ENCODE results near the gene BHLHA15. TPM values are rescaled to one million over a fixed set of nuclear protein-coding genes. Genes with fewer than 3 reads are reported as not detected.

The BHLHA15 gene
- total RNA-seq, 2 experiments from 2014 or later, result 0.33 TPM; not detected in 1

DNA sequence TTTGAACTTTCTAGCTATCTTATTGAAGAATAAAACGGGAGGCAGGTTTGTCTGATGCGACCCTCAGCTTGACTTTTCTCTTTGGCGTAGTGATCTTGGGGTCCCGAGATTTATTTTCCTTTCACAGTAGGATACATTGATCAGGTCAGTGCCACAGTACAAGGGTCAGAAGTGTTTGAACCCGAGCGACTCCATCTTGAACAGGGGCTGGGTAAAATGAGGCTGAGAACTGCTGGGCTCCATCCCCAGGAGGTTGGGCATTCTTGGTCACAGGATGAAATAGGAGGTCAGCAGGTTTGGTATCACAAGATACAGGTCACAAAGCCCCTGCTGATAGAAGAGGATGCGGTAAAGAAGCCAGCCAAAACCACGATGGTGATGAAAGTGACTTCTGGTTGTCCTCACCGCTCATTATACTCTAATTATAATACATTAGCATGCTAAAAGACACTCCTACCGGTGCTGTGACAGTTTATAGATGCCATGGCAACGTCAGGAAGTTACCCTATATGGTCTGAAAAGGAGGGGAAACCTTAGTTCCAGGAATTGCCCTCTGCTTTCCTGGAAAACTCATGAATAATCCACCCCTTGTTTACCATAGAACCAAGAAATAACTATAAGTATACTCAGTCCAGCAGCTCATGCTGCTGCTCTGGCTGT is 43.8 kb downstream of the BHLHA15 start:
- CTCF ChIA-PET, result interaction anchor here (1.5 to 1.7 kb wide), 2 partner anchors 25 to 147 kb away, joined by 3 read pairs; no protein-coding TSS in a partner anchor
- H3K4me1 Mint-ChIP-seq, result peaks cover 43% of the 10 kb centered on the region

DNA sequence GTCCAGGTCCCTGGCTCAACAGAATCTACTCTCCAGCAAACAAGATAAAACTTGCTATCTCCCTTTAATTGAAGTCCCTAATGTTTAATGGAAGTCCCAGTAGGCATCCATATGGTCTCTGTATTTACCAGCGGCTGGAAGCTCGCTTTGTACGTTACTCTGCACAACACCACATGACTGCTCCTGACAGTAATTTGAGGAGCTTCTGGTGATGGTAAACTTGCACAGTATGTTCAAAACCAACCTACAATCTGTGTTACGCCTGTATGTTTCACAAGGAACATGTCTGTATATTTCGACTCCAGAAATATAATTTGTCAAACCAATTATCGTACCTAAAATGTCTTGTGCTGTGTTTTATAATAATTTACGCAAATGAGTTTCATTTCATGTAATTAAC is 45.2 kb downstream of the BHLHA15 start:
- ATAC-seq (no peak), DNase-seq (no peak)
- H3K27ac Mint-ChIP-seq, result peak overlapping the region; percentile 24
- no peaks in the 10 kb centered on the region for H3K27me3 Mint-ChIP-seq
- H3K4me1 Mint-ChIP-seq, result peaks cover 34% of the 10 kb centered on the region
- CTCF ChIA-PET, result interaction anchor here (1.5 to 1.7 kb wide), 3 partner anchors 11 to 148 kb away, joined by 3 to 4 read pairs (median 3); no protein-coding TSS in a partner anchor
- no peaks in the 10 kb centered on the region for H3K9me3 Mint-ChIP-seq (ENCODE audit: low read depth)
- peaks cover 32% of the 10 kb centered on the region for H3K36me3 Mint-ChIP-seq
- no peak overlapping the region for H3K4me3 Mint-ChIP-seq

More for the DNA sequence above, 43.8 kb downstream of the BHLHA15 start:
- Mint-ChIP-seq H3K9me3 (ENCODE audit: low read depth) (no peaks in the 10 kb centered on the region), H3K27me3 (no peaks in the 10 kb centered on the region), H3K36me3 (peaks cover 24% of the 10 kb centered on the region), H3K27ac (peak overlapping the region; percentile 81), H3K4me3 (no peak overlapping the region)
- no peak for ATAC-seq
- DNase-seq, result peak; percentile 66

DNA sequence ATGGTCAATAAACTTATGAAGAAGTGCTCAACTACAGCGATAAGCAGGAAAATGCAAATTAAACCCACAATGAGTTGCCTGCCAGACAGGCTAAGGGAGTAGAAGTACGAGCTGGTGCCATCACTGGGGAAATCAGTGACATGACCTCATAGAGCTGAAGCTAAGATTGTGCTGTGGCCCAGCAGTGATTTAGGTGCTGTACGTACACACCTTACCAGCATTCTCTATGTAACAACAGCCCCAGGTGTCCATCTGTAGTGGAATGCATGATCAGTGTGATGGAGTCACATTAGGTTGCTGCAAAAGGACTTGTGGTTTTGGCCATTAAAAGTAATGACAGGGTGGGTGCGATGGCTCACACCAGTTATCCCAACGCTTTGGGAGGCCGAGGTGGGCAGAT is 46.5 kb downstream of the BHLHA15 start:
- ATAC-seq (no peak), DNase-seq (no peak)
- H3K27me3 Mint-ChIP-seq, result no peaks in the 10 kb centered on the region
- H3K9me3 Mint-ChIP-seq (ENCODE audit: low read depth), result no peaks in the 10 kb centered on the region
- peaks cover 41% of the 10 kb centered on the region for H3K36me3 Mint-ChIP-seq
- CTCF ChIA-PET, result no interaction called here
- no peak overlapping the region for H3K4me3 Mint-ChIP-seq
- peaks cover 31% of the 10 kb centered on the region for H3K4me1 Mint-ChIP-seq
- no peak overlapping the region for H3K27ac Mint-ChIP-seq

Other genes starting within 250 kb of the BHLHA15 start
- gene OCM2, start 221.2 kb upstream of the BHLHA15 start, total RNA-seq, result not detected
- 1 to 10 TPM; 8.5 to 9.6 TPM for gene LMTK2, start 104.6 kb upstream of the BHLHA15 start, total RNA-seq
- 10 to 100 TPM; 45.6 to 60.7 TPM for gene TECPR1, start 40.8 kb downstream of the BHLHA15 start, total RNA-seq
- 10 to 100 TPM; 38.3 to 43.5 TPM for gene BRI3, start 70.2 kb downstream of the BHLHA15 start, total RNA-seq
- gene BAIAP2L1, start 189.7 kb downstream of the BHLHA15 start, total RNA-seq, result 1 to 10 TPM; 1.1 to 1.4 TPM

Measured in activated CD8-positive, alpha-beta memory T cell treated with anti-CD3 and anti-CD28 coated beads, Interleukin-2, amount 10 ng/mL, durations not matched to agents 7 days and 5 days (primary cell).